Measurements from ENCODE around the gene TUBGCP4.

GRCh38 chr15:43352693-43353382 lies 18.1 kb upstream of the TUBGCP4 start:
- TF ChIP-seq PKNOX1 (IDR thresholded peaks at IDR 0.05) (no peak), ATF3 (IDR thresholded peaks at IDR 0.05) (no peak), ATF3 (CRISPR knock-in tag; conservative IDR thresholded peaks at IDR 0.05) (no peak), ETS1 (conservative IDR thresholded peaks at IDR 0.05; ENCODE audit: control insufficient read depth, low read depth, low read length) (no peak), TAF1 (IDR thresholded peaks at IDR 0.05; ENCODE audit: control insufficient read depth, extremely low read depth, insufficient read depth, low read length, severe bottlenecking) (no peak)

Measured in K562 (cell line).